ENCODE data around the gene MDM4. TPM values are rescaled to one million over a fixed set of nuclear protein-coding genes. Genes with fewer than 3 reads are reported as not detected.
"Not testable (repeated sequence)": the region's sequence is repeated elsewhere in the genome, so short reads cannot be mapped to it uniquely, and the experiment has no call there.

The MDM4 gene
- total RNA-seq, 1 donor from 2014 or later: 84.5 TPM

DNA sequence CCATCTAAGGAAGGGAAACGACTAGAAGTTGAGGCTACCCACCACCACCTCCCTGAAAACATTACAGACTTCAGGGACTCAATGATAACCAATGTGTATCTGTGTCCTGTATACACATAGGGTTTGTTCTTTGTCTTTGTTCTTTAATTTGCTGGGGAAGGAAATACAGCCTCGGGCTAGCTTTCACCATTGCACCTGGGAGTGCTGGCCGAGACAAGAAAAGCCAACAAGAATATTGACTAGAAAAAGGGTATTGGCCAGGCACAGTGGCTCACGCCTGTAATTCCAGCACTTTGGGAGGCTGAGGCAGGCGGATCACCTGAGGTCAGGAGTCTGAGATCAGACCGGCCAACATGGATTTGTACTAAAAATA is 50.4 kb downstream of the MDM4 start:
- TF ChIP-seq, protein P1, sequence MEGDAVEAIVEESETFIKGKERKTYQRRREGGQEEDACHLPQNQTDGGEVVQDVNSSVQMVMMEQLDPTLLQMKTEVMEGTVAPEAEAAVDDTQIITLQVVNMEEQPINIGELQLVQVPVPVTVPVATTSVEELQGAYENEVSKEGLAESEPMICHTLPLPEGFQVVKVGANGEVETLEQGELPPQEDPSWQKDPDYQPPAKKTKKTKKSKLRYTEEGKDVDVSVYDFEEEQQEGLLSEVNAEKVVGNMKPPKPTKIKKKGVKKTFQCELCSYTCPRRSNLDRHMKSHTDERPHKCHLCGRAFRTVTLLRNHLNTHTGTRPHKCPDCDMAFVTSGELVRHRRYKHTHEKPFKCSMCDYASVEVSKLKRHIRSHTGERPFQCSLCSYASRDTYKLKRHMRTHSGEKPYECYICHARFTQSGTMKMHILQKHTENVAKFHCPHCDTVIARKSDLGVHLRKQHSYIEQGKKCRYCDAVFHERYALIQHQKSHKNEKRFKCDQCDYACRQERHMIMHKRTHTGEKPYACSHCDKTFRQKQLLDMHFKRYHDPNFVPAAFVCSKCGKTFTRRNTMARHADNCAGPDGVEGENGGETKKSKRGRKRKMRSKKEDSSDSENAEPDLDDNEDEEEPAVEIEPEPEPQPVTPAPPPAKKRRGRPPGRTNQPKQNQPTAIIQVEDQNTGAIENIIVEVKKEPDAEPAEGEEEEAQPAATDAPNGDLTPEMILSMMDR (IDR thresholded peaks at IDR 0.05): no peak
- intact Hi-C loops (cut with DNase I): no loop called here

DNA sequence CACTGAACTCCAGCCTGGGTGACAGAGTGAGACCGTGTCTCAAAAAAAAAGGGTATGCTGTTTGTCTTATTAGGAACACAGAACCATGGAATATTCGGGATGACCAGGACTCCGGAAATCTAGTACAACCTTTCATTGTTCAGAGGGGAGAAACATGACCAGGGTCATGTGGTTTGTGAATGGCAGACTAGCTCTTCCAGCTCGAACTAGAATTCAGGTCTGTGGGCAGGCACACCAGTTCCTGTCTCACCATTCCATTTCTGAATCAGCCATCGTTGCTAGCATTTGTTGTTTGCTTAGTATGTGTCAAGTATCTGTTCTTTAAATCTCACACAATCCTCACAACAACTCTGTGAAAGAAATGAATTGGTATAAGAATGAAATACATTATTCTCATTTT is 50.9 kb downstream of the MDM4 start:
- ATAC-seq (no peak), DNase-seq (no peak)
- TF ChIP-seq, protein P1 (IDR thresholded peaks at IDR 0.05): no peak
- Histone ChIP-seq H3K9me3 (no peaks in the 10 kb centered on the region), H3K36me3 (peaks cover 5% of the 10 kb centered on the region), H3K4me1 (no peaks in the 10 kb centered on the region), H3K27ac (no peak overlapping the region), H3K4me3 (no peak overlapping the region), H3K27me3 (no peaks in the 10 kb centered on the region)
- intact Hi-C loops (cut with DNase I): no loop called here

More for the DNA sequence above, 50.4 kb downstream of the MDM4 start:
- no peaks in the 10 kb centered on the region for H3K27me3 ChIP-seq
- H3K9me3 ChIP-seq: no peaks in the 10 kb centered on the region
- no peak overlapping the region for H3K4me3 ChIP-seq
- H3K4me1 ChIP-seq: no peaks in the 10 kb centered on the region
- no peak for DNase-seq
- H3K27ac ChIP-seq: no peak overlapping the region
- ATAC-seq: no peak
- H3K36me3 ChIP-seq: peaks cover 5% of the 10 kb centered on the region

DNA sequence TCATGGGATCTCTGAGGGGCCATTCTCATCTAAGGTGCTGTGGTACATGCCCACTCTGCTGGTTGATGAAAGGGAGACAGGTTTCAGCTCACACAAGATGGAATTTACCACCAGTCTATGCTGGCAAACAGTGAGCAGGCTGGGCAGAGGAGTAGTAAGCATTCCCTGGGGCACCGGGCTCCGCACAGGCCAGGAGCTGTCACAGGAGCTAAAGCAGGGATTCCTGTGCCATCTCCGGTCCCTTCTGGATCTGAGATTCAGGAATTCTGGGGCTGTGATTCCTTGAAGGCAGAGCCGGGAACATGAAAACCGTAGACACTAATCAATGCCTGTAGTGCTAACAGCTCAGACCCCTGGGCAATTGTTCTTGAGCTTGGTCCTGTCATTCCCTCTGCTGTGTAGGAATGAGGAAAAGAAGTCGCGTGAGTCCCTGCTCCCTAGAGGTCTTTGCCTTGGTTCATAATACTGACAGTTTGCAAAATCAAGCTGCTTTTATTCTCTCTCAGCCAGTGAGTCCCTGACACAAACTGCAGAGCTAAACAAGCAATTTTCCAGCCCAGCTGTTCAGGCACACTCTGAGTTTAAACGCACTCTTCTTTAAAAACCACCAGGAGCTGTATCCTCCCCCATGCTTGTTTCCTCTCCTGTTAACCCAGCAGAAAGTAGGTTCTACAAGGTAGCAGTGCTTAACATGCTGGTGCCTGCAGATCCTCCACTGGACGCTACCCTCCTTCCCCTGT is 52.5 kb downstream of the MDM4 start:
- Histone ChIP-seq H3K36me3 (peaks cover 11% of the 10 kb centered on the region), H3K9me3 (no peaks in the 10 kb centered on the region), H3K27me3 (no peaks in the 10 kb centered on the region), H3K4me3 (no peak overlapping the region), H3K27ac (no peak overlapping the region), H3K4me1 (no peaks in the 10 kb centered on the region)
- DNase-seq: no peak
- TF ChIP-seq, protein P1 (IDR thresholded peaks at IDR 0.05): no peak
- ATAC-seq: no peak
- intact Hi-C loops (cut with DNase I): no loop called here

DNA sequence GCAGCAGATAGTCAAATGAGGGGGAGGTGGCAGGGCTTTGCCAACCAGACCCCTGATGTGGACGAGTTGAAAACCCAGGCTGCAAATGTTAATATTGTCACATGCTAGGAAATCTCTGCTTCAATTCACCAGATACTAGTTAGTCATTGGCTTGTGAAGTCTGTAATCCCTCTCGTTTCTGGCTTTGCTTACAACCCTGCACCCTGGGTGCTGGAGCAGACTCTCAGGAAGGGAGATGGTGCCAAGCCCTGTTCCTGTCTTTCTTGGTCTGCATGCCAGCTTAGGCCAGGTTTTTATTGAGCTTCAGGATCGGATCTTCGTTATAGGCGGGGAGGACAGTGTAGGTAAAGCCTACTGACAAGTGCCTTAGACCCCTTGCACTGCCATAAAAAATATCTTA is 53.3 kb downstream of the MDM4 start:
- Histone ChIP-seq H3K4me3 (no peak overlapping the region), H3K27ac (no peak overlapping the region), H3K36me3 (peaks cover 11% of the 10 kb centered on the region), H3K9me3 (no peaks in the 10 kb centered on the region), H3K27me3 (no peaks in the 10 kb centered on the region), H3K4me1 (peaks cover 4% of the 10 kb centered on the region)
- intact Hi-C loops (cut with DNase I): no loop called here
- TF ChIP-seq, protein P1 (IDR thresholded peaks at IDR 0.05): no peak
- DNase-seq (no peak), ATAC-seq (no peak)

DNA sequence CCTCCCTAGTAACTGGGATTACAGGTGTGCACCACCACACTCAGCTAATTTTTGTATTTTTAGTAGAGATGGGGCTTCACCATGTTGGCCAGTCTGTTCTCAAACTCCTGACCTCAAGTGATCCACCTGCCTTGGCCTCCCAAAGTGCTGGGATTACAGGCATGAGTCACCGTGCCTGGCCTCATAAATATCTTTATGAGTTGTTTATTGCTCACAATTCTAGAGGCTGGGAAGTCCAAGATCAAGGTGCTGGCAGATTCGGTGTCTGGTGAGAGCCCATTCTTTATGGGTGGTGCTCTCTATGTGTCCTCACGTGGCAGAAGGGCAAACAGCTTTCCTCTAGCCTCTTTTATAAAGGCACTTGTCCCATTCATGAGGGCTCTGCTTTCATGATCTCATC is 53.8 kb downstream of the MDM4 start:
- H3K4me3 ChIP-seq; H3K4me1 ChIP-seq; DNase-seq; H3K27me3 ChIP-seq; H3K27ac ChIP-seq; intact Hi-C loops (cut with DNase I); H3K9me3 ChIP-seq; ATAC-seq: not testable (repeated sequence)
- H3K36me3 ChIP-seq: peaks cover 11% of the 10 kb centered on the region

DNA sequence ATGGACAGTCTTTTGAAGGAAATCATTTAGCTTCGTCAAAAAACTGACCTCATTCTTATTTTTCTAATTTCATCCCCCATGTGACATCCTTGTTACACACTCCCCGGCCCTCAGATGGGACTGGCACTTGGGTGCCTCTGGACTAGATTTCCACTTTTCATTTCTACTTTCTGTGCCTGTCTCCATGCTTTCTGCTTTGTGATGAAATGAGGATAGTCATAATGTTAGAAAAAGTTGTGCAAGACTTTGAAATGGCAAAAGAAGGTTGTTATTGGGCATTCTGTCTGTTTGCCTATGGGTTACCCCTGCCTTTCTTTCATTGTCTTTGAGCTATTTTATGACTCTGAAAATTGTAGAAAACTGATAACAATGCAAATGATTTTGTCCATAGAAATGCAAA is 54.9 kb downstream of the MDM4 start:
- Histone ChIP-seq H3K4me1 (peaks cover 4% of the 10 kb centered on the region), H3K9me3 (no peaks in the 10 kb centered on the region), H3K4me3 (no peak overlapping the region), H3K36me3 (peaks cover 11% of the 10 kb centered on the region), H3K27me3 (no peaks in the 10 kb centered on the region), H3K27ac (no peak overlapping the region)
- intact Hi-C loops (cut with DNase I): no loop called here
- TF ChIP-seq, protein P1 (IDR thresholded peaks at IDR 0.05): no peak
- no peak for ATAC-seq
- no peak for DNase-seq
